Type B pancreatic cell (in vitro differentiated cells): ENCODE data around the gene C10orf90. TPM values are rescaled to one million over a fixed set of nuclear protein-coding genes. Genes with fewer than 3 reads are reported as not detected.

ENCODE experiments used
- DNase-seq: peaks from one replicate; pipeline ENCODE4 v3.0.0; 2021; ENCODE audit warnings: mixed read lengths; ENCODE audit not compliant: unreplicated experiment; ENCODE audit errors: extremely low spot score
- H3K27ac Mint-ChIP-seq: 2 replicates; pipeline ENCODE4 v1.8.0; 2021; ENCODE audit warnings: mild to moderate bottlenecking, mixed read lengths
- H3K27me3 Mint-ChIP-seq: 2 replicates; pipeline ENCODE4 v1.8.0; 2021; ENCODE audit warnings: mixed read lengths
- H3K36me3 Mint-ChIP-seq: 2 replicates; pipeline ENCODE4 v1.8.0; 2021; ENCODE audit warnings: mixed read lengths
- H3K4me1 Mint-ChIP-seq: one replicate; pipeline ENCODE4 v1.8.0; 2021; ENCODE audit warnings: mixed read lengths; ENCODE audit not compliant: unreplicated experiment
- H3K4me3 Mint-ChIP-seq: 2 replicates; pipeline ENCODE4 v1.8.0; 2021; ENCODE audit warnings: mild to moderate bottlenecking, mixed read lengths
- H3K9me3 Mint-ChIP-seq: 2 replicates; pipeline ENCODE4 v1.8.0; 2021; ENCODE audit warnings: mixed read lengths
- total RNA-seq: library from RNA; stranded (reverse); gene quantifications from 2 replicates; pipeline ENCODE4 v1.2.1, GENCODE V29; 2021; ENCODE audit warnings: low replicate concordance
- TF ChIP-seq, protein P1 (sequence below): fragments of 200-600 bp; sonication (generic); conservative IDR thresholded peaks from 2 replicates; pipeline ENCODE4 v1.5.0; 2021; ENCODE audit warnings: antibody characterized with exemption, mild to moderate bottlenecking

The C10orf90 gene
- total RNA-seq, 1 donor from 2014 or later = 1.5 TPM

DNA sequence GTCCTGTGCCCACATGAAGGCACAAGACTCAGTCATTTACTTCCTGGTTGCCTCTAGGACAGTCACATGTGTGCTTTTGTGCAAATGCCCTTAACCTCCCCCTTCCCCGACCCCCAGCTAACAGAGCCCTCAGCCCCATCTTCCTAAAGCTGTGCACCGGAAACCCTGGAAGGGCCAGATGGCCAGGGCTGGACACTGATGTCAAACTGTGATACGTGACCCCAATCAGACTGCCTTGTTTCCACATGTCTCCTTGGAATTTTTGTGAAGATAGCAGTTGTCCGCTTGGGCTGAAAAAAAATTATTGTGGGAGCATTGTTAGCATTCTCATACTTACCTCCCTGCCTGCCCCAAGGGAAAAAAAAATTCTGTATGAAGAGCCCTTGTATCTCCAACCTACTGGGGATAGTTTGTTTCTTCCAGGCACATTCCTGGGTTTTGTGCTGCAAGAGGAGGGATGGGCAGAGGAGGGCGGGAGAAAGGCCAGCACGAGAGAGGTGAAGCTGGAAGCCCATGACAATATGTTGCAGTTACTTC lies 265.2 kb downstream of the C10orf90 start:
- Mint-ChIP-seq H3K27me3 (peaks cover 15% of the 10 kb centered on the region), H3K4me1 (peaks cover 29% of the 10 kb centered on the region), H3K36me3 (no peaks in the 10 kb centered on the region), H3K4me3 (no peak overlapping the region), H3K27ac (no peak overlapping the region), H3K9me3 (no peaks in the 10 kb centered on the region)
- TF ChIP-seq, protein P1, sequence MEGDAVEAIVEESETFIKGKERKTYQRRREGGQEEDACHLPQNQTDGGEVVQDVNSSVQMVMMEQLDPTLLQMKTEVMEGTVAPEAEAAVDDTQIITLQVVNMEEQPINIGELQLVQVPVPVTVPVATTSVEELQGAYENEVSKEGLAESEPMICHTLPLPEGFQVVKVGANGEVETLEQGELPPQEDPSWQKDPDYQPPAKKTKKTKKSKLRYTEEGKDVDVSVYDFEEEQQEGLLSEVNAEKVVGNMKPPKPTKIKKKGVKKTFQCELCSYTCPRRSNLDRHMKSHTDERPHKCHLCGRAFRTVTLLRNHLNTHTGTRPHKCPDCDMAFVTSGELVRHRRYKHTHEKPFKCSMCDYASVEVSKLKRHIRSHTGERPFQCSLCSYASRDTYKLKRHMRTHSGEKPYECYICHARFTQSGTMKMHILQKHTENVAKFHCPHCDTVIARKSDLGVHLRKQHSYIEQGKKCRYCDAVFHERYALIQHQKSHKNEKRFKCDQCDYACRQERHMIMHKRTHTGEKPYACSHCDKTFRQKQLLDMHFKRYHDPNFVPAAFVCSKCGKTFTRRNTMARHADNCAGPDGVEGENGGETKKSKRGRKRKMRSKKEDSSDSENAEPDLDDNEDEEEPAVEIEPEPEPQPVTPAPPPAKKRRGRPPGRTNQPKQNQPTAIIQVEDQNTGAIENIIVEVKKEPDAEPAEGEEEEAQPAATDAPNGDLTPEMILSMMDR = no peak
- no peak for DNase-seq

- Mint-ChIP-seq H3K27ac (no peak overlapping the region), H3K36me3 (no peaks in the 10 kb centered on the region), H3K27me3 (peaks cover 11% of the 10 kb centered on the region), H3K4me3 (no peak overlapping the region), H3K4me1 (peaks cover 18% of the 10 kb centered on the region), H3K9me3 (no peaks in the 10 kb centered on the region)
- no peak for DNase-seq
- TF ChIP-seq, protein P1 = no peak
Observed at GRCh38 chr10:126402721-126403695, 267.5 kb downstream of the C10orf90 start.

DNA sequence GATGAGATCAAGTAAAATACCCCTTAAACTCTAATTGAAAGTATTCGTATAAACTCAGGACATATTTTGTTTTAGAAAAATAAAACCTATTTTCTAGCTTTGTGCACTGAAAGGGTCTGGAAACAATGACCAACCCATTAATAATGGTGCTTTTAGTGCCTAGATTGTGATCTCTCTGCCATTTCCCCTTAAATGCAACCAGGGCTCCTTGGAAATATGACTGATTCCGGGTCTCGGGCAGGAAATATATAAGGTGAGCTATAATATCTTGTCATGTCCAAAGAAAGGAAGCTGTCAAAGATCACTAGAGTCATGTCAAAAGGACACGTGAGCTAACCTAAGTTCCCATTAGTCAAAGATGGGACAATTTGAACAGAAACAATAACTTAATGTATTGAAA lies 269.9 kb downstream of the C10orf90 start:
- Mint-ChIP-seq H3K27me3 (peaks cover 15% of the 10 kb centered on the region), H3K9me3 (peaks cover 6% of the 10 kb centered on the region), H3K4me1 (peaks cover 18% of the 10 kb centered on the region), H3K36me3 (peaks cover 3% of the 10 kb centered on the region), H3K4me3 (no peak overlapping the region), H3K27ac (no peak overlapping the region)
- TF ChIP-seq, protein P1 = no peak
- DNase-seq = no peak

DNA sequence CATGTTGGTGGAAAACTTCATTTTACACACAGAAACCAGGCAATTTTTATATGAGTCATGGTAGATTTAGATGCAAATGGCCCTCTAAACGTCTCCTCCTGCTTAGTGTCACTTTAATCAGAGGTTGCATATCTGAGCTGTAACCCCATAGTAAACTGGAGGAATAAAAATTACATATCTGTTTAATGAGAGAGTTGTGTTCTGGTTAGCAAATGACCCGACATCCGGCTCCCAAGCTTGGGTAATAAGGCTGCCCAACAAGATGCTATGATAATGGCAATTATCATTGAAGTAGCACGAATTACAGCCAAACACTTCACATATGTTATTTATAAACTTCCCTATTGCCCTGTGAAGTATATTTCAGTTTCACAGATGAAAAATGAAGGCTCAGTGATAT lies 271.6 kb downstream of the C10orf90 start:
- H3K4me3 Mint-ChIP-seq = no peak overlapping the region
- peaks cover 3% of the 10 kb centered on the region for H3K36me3 Mint-ChIP-seq
- TF ChIP-seq, protein P1 = no peak
- peaks cover 10% of the 10 kb centered on the region for H3K9me3 Mint-ChIP-seq
- no peak for DNase-seq
- no peak overlapping the region for H3K27ac Mint-ChIP-seq
- peaks cover 15% of the 10 kb centered on the region for H3K27me3 Mint-ChIP-seq
- H3K4me1 Mint-ChIP-seq = peaks cover 11% of the 10 kb centered on the region

DNA sequence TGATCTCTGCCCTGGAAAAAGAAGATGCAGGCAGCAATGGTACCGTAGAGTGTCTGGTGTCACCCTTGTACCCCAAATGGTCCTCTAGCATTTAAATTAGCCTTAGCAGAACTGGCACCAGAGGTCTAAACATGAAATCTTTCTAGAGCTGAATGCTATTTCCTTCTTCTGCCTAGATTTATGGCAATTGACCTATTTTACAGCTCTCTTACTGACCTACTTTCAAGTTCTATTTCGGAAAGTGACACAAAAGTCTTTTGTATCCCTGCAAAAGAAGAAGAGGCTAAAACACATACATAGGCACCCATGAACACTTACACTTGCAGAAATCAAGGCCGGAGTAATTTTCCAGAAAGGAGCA lies 272.1 kb downstream of the C10orf90 start:
- peaks cover 6% of the 10 kb centered on the region for H3K4me1 Mint-ChIP-seq
- H3K27ac Mint-ChIP-seq = no peak overlapping the region
- H3K4me3 Mint-ChIP-seq = no peak overlapping the region

More for the DNA sequence above, 272.1 kb downstream of the C10orf90 start:
- TF ChIP-seq, protein P1 = no peak
- H3K27me3 Mint-ChIP-seq = peaks cover 15% of the 10 kb centered on the region
- peaks cover 10% of the 10 kb centered on the region for H3K9me3 Mint-ChIP-seq
- H3K36me3 Mint-ChIP-seq = peaks cover 3% of the 10 kb centered on the region
- no peak for DNase-seq
